Sigmoid colon (tissue), 7 donors: ENCODE measurements around the gene MEFV. TPM values are rescaled to one million over a fixed set of nuclear protein-coding genes. Genes with fewer than 3 reads are reported as not detected.
"Not testable (repeated sequence)": the region's sequence is repeated elsewhere in the genome, so short reads cannot be mapped to it uniquely, and the experiment has no call there.

Experiments
- DNase-seq: peaks from one replicate; pipeline ENCODE4 v3.0.0-alpha.2; 2019
- H3K27ac ChIP-seq, 4 donors: fragments of 200-600 bp; sonication (generic); one replicate each; pipeline ENCODE4 v1.5.1; 2016 to 2019; ENCODE audit warnings: mild to moderate bottlenecking in 1 of 4
- H3K27me3 ChIP-seq, 3 donors: fragments of 200-600 bp; sonication (generic); one replicate each; pipeline ENCODE4 v1.5.1; 2019; ENCODE audit warnings: mild to moderate bottlenecking in 1 of 3
- H3K36me3 ChIP-seq, 4 donors: fragments of 200-600 bp; sonication (generic); one replicate each; pipeline ENCODE4 v1.5.1; 2016 to 2019
- H3K4me1 ChIP-seq, 4 donors: fragments of 200-600 bp; sonication (generic); one replicate each; pipeline ENCODE4 v1.5.1; 2017 to 2019
- H3K4me3 ChIP-seq, 4 donors: fragments of 200-600 bp; sonication (generic); one replicate each; pipeline ENCODE4 v1.5.1; 2017 to 2019; ENCODE audit warnings: mild to moderate bottlenecking in 2 of 4, moderate library complexity in 1 of 4
- H3K9me3 ChIP-seq, 4 donors: fragments of 200-600 bp in 3 of 4; sonication (generic) in 3 of 4; one replicate each; pipeline versions ENCODE4 v1.5.1 to v1.6.1; 2013 to 2019
- EP300 ChIP-seq, 4 donors: sonication (generic); formaldehyde crosslinking; IDR thresholded peaks; one replicate each; pipeline ENCODE4 v1.6.1; 2017; ENCODE audit warnings: antibody characterized with exemption in 4 of 4
- POLR2A ChIP-seq, 2 donors: fragments of 450-650 bp; IDR thresholded peaks; one replicate each; pipeline ENCODE4 v1.6.1; 2016; ENCODE audit warnings: antibody characterized with exemption in 2 of 2, mild to moderate bottlenecking in 2 of 2, moderate library complexity in 2 of 2
- POLR2AphosphoS5 ChIP-seq, 4 donors: sonication (generic); formaldehyde crosslinking; IDR thresholded peaks; one replicate each; pipeline ENCODE4 v1.6.1; 2017; ENCODE audit warnings: antibody characterized with exemption in 4 of 4
- WGBS, 2 donors: extraction: QIAGEN DNeasy Blood & Tissue Kit; methylation state at CpG; one replicate each; pipeline ENCODE4 v1.1.7; 2013; 5-methylcytosine and 5-hydroxymethylcytosine counted together
- intact Hi-C: fragments of 100-400 bp; cut with DNase I; formaldehyde crosslinking; loops from one replicate; pipeline ENCODE4 v1.15.1; 2023
- polyA plus RNA-seq, 3 donors: library from polyadenylated mRNA; stranded (reverse); fragments of 200-250 nt; gene quantifications; one replicate each; pipeline ENCODE4 v1.2.3, GENCODE V29; 2013
- total RNA-seq, 4 donors: library from RNA; depleted of rRNA; stranded (reverse); fragments of >200 nt; gene quantifications; one replicate each; pipeline ENCODE4 v1.1.0, GENCODE V29; 2016
- TF ChIP-seq, protein P1 (sequence below), 4 experiments: fragments of 450-650 bp in 3 of 4; fragments of 200-600 bp in 1 of 4; IDR thresholded peaks; one replicate each; pipeline ENCODE4 v1.5.1; 2016 to 2019; ENCODE audit warnings: antibody characterized with exemption in 4 of 4, mild to moderate bottlenecking in 3 of 4, moderate library complexity in 2 of 4
- donor health status: healthy with polysubstance abuse.
- donor health status: Bipolar disorder and iron deficiency.
- donor health status: healthy.

The MEFV gene
- total and polyA plus RNA-seq, 7 donors = 0.60 to 2.9 (median 1.2) TPM

DNA sequence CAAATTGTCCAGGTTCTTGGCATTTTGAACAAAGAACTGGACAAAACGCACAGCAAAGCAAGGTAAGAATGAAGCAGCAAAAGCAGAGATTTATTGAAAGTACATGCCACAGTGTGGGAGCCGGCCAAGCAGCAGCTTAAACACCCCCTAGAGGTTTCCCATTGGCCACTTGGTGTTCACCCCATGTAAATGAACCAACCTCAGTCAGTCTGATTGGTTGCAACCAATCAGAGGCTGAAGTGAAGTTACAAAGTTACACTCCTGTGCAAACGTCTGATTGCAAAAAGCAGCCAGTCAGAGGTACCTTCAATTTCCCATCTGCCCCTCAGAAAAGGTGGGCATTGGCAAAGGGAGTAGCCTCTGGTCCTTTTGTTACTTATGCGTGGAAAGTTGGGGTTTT lies 18.1 kb upstream of the MEFV start:
- Histone ChIP-seq H3K4me3 (no peak overlapping the region), H3K9me3 (no peaks in the 10 kb centered on the region), H3K36me3 (no peaks in the 10 kb centered on the region), H3K27me3 (no peaks in the 10 kb centered on the region), H3K27ac (no peak overlapping the region), H3K4me1 (no peaks in the 10 kb centered on the region)
- intact Hi-C loops = no loop called here
- TF ChIP-seq EP300 (IDR thresholded peaks at IDR 0.05) (no peak), POLR2A (IDR thresholded peaks at IDR 0.05) (no peak), POLR2AphosphoS5 (IDR thresholded peaks at IDR 0.05) (no peak)
- TF ChIP-seq, protein P1, sequence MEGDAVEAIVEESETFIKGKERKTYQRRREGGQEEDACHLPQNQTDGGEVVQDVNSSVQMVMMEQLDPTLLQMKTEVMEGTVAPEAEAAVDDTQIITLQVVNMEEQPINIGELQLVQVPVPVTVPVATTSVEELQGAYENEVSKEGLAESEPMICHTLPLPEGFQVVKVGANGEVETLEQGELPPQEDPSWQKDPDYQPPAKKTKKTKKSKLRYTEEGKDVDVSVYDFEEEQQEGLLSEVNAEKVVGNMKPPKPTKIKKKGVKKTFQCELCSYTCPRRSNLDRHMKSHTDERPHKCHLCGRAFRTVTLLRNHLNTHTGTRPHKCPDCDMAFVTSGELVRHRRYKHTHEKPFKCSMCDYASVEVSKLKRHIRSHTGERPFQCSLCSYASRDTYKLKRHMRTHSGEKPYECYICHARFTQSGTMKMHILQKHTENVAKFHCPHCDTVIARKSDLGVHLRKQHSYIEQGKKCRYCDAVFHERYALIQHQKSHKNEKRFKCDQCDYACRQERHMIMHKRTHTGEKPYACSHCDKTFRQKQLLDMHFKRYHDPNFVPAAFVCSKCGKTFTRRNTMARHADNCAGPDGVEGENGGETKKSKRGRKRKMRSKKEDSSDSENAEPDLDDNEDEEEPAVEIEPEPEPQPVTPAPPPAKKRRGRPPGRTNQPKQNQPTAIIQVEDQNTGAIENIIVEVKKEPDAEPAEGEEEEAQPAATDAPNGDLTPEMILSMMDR (IDR thresholded peaks at IDR 0.05) = no peak
- 56 to 64% methylated on average over 4 of the region's 4 CpGs for WGBS, 2 donors
- no peak for DNase-seq

DNA sequence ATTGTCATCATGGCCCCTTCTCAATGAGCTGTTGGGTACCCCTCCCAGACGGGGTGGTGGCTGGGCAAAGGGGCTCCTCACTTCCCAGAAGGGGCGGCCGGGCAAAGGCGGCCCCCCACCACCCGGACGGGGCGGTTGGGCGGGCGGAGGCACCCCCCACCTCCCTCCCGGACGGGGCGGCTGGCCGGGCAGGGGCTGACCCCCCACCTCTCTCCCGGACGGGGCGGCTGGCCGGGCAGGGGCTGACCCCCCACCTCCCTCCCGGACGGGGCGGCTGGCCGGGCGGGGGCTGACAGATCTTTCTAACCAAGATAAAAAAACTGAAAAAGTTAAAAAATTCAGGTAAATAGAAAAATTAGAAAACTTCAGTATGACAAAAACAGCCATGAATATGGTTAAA lies 14.8 kb upstream of the MEFV start:
- H3K27ac ChIP-seq, H3K4me1 ChIP-seq, H3K4me3 ChIP-seq, H3K27me3 ChIP-seq, intact Hi-C loops, H3K9me3 ChIP-seq, DNase-seq: not testable (repeated sequence)
- peaks cover 0 to 17% (median 0%) of the 10 kb centered on the region in 4 donors for H3K36me3 ChIP-seq
- WGBS, 2 donors = 95 to 96% methylated on average over 22 of the region's 22 CpGs

DNA sequence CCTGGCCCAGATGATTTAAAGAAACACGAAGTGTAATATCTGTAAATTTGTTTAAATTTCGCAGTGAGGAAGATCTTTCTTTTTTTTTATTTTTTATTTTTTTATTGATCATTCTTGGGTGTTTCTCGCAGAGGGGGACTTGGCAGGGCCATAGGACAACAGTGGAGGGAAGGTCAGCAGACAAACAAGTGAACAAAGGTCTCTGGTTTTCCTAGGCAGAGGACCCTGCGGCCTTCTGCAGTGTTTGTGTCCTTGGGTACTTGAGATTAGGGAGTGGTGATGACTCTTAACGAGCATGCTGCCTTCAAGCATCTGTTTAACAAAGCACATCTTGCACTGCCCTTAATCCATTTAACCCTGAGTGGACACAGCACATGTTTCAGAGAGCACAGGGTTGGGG lies 14.3 kb upstream of the MEFV start:
- H3K4me1 ChIP-seq, DNase-seq, H3K9me3 ChIP-seq, H3K27ac ChIP-seq, intact Hi-C loops, H3K27me3 ChIP-seq, H3K4me3 ChIP-seq: not testable (repeated sequence)
- 82 to 86% methylated on average over 5 of the region's 5 CpGs for WGBS, 2 donors
- peaks cover 0 to 19% (median 0%) of the 10 kb centered on the region in 4 donors for H3K36me3 ChIP-seq

DNA sequence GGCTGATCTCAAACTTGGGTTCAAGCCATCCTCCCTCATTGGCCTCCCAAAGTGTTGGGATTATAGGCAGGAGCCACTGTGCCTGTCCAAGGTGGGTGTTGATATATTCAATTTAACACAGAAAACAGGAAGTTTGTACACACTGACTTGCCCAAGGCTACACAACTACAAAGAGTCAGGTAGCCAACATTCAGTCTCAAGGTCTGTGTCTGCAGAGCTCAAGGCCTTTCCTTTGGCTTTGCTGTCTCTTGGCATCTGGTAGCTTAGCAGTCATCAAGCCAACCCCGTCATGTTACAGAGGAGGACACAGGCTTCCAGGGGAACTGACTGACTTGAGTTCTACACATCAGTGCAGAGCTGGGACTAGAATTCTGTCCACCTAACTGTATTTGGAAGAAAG lies 11.9 kb upstream of the MEFV start:
- no peak for DNase-seq
- intact Hi-C loops = loop anchor here (10.0 kb wide), 1 partner anchor 187 kb away; no protein-coding TSS in a partner anchor
- Histone ChIP-seq H3K4me3 (no peak overlapping the region), H3K9me3 (no peaks in the 10 kb centered on the region), H3K27ac (no peak overlapping the region), H3K27me3 (no peaks in the 10 kb centered on the region), H3K4me1 (peaks cover 0 to 16% (median 14%) of the 10 kb centered on the region in 4 donors), H3K36me3 (peaks cover 0 to 22% (median 0%) of the 10 kb centered on the region in 4 donors)
- 87 to 97% methylated on average over 1 of the region's 1 CpG for WGBS, 2 donors
- TF ChIP-seq, protein P1 (IDR thresholded peaks at IDR 0.05) = no peak
- TF ChIP-seq POLR2A (IDR thresholded peaks at IDR 0.05) (no peak), EP300 (IDR thresholded peaks at IDR 0.05) (no peak), POLR2AphosphoS5 (IDR thresholded peaks at IDR 0.05) (no peak)

DNA sequence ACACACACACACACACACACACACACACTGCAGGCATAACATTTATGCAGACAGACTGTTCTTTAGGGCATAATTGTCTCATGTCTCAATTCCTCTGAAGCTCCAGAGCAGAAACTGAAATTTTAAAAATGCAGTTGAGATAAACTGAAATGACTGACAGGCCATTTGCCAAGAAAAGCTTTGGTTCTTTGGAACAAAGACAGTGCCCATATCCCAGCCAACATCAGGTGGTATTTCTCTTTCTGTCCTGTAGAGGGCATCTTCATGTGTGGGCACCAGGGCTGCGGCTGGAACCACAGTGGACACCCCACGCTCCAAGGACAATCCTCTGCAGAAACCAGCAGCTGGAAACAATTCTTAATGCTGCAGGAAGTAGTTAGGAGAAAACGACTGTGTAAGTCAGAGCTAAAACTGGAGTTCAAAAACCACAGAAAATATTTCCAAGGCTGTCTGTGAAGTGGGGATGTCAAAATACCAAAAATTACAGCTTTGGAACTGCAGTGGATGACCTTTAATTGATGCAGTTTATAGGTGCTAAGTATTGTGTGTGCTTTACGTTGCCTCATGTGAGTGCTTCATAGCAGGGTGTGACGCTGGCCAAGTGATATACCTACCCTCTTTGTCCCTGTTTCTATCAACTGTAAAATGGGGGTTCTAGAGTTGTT lies 10.6 kb upstream of the MEFV start:
- H3K4me3 ChIP-seq = no peak overlapping the region
- no peaks in the 10 kb centered on the region for H3K9me3 ChIP-seq
- intact Hi-C loops = loop anchor here (10.0 kb wide), 1 partner anchor 188 kb away; no protein-coding TSS in a partner anchor
- TF ChIP-seq, protein P1 (IDR thresholded peaks at IDR 0.05) = peak in 2 of 4 experiments; percentile 28 to 41
- no peak for TF ChIP-seq POLR2AphosphoS5 (IDR thresholded peaks at IDR 0.05)
- peaks cover 0 to 21% (median 20%) of the 10 kb centered on the region in 4 donors for H3K4me1 ChIP-seq
- DNase-seq = no peak
- H3K27me3 ChIP-seq = no peaks in the 10 kb centered on the region
- no peak overlapping the region for H3K27ac ChIP-seq
- WGBS, 2 donors = 77 to 79% methylated on average over 5 of the region's 5 CpGs
- peaks cover 0 to 22% (median 0%) of the 10 kb centered on the region in 4 donors for H3K36me3 ChIP-seq
